Skeletal muscle cell (primary cell): ENCODE data around the gene CD40.

Source experiments
- DNase-seq: peaks from one replicate; pipeline ENCODE4 v3.0.0-alpha.2; 2010; ENCODE audit warnings: low read depth
- H3K4me3 ChIP-seq: 2 replicates; pipeline ENCODE4 v1.5.1; 2011; ENCODE audit warnings: low read depth, mild to moderate bottlenecking, control low read depth, low read length, moderate library complexity

CD40 gene

GRCh38 chr20:46139266-46139889 lies 21.3 kb downstream of the CD40 start:
- no peak for DNase-seq
- no peak overlapping the region for H3K4me3 ChIP-seq

GRCh38 chr20:46139908-46140482 lies 21.9 kb downstream of the CD40 start:
- DNase-seq = no peak
- H3K4me3 ChIP-seq = no peak overlapping the region

GRCh38 chr20:46142124-46142523 lies 24.0 kb downstream of the CD40 start:
- no peak overlapping the region for H3K4me3 ChIP-seq
- no peak for DNase-seq

GRCh38 chr20:46144432-46145025 lies 26.4 kb downstream of the CD40 start:
- DNase-seq = no peak
- H3K4me3 ChIP-seq = no peak overlapping the region

GRCh38 chr20:46145713-46146112 lies 27.6 kb downstream of the CD40 start:
- no peak overlapping the region for H3K4me3 ChIP-seq
- no peak for DNase-seq

GRCh38 chr20:46148313-46149208 lies 30.4 kb downstream of the CD40 start:
- DNase-seq = no peak
- H3K4me3 ChIP-seq = no peak overlapping the region

GRCh38 chr20:46150943-46151342 lies 32.8 kb downstream of the CD40 start:
- DNase-seq = no peak
- no peak overlapping the region for H3K4me3 ChIP-seq

- DNase-seq = no peak
- no peak overlapping the region for H3K4me3 ChIP-seq
These were observed 33.8 kb downstream of the CD40 start for GRCh38 chr20:46151936-46152335.

GRCh38 chr20:46152824-46153586 lies 34.9 kb downstream of the CD40 start:
- H3K4me3 ChIP-seq = no peak overlapping the region
- DNase-seq = no peak

GRCh38 chr20:46154305-46154704 lies 36.2 kb downstream of the CD40 start:
- no peak overlapping the region for H3K4me3 ChIP-seq
- DNase-seq = no peak

- no peak overlapping the region for H3K4me3 ChIP-seq
- no peak for DNase-seq
These were observed 36.7 kb downstream of the CD40 start for GRCh38 chr20:46154796-46155195.

GRCh38 chr20:46156065-46156464 lies 38.0 kb downstream of the CD40 start:
- no peak for DNase-seq
- H3K4me3 ChIP-seq = no peak overlapping the region

- H3K4me3 ChIP-seq = no peak overlapping the region
- no peak for DNase-seq
These were observed 39.0 kb downstream of the CD40 start for GRCh38 chr20:46157076-46157592.

GRCh38 chr20:46157625-46158024 lies 39.5 kb downstream of the CD40 start:
- DNase-seq = no peak
- no peak overlapping the region for H3K4me3 ChIP-seq

- no peak for DNase-seq
- H3K4me3 ChIP-seq = no peak overlapping the region
These were observed 40.4 kb downstream of the CD40 start for GRCh38 chr20:46158476-46158987.

GRCh38 chr20:46159101-46159897 lies 41.2 kb downstream of the CD40 start:
- H3K4me3 ChIP-seq = no peak overlapping the region
- no peak for DNase-seq

- no peak for DNase-seq
These were observed 42.5 kb downstream of the CD40 start for GRCh38 chr20:46160661-46161060.

GRCh38 chr20:46161921-46162320 lies 43.8 kb downstream of the CD40 start:
- H3K4me3 ChIP-seq = no peak overlapping the region
- no peak for DNase-seq

More at GRCh38 chr20:46160661-46161060, 42.5 kb downstream of the CD40 start:
- no peak overlapping the region for H3K4me3 ChIP-seq
